Measurements from ENCODE around the gene SCD5. TPM values are rescaled to one million over a fixed set of nuclear protein-coding genes. Genes with fewer than 3 reads are reported as not detected.

SCD5 gene
- total RNA-seq, 1 experiment from 2014 or later: 16.3 TPM

GRCh38 chr4:82786828-82787227 is 11.8 kb downstream of the SCD5 start:
- CTCF ChIA-PET: no interaction called here
- no peak for TF ChIP-seq CTCF (IDR thresholded peaks at IDR 0.05; ENCODE audit: unreplicated experiment)
- BruUV-seq (replicated peaks): no TSS peak
- H3K27ac Mint-ChIP-seq (ENCODE audit: unreplicated experiment): no peak overlapping the region
- H3K27me3 Mint-ChIP-seq (ENCODE audit: unreplicated experiment): no peaks in the 10 kb centered on the region
- H3K36me3 Mint-ChIP-seq (ENCODE audit: insufficient read depth, unreplicated experiment): no peaks in the 10 kb centered on the region
- peaks cover 35% of the 10 kb centered on the region for H3K4me1 Mint-ChIP-seq (ENCODE audit: low read depth, unreplicated experiment)
- no peaks in the 10 kb centered on the region for H3K9me3 Mint-ChIP-seq (ENCODE audit: low read depth, unreplicated experiment)
- DNase-seq: no peak
- no peak overlapping the region for H3K4me3 Mint-ChIP-seq (ENCODE audit: low read depth, unreplicated experiment)
- intact Hi-C loops (cut with micrococcal nuclease; ENCODE audit: unreplicated experiment): no loop called here

- CTCF ChIA-PET: interaction anchor here (0.6 to 1.2 kb wide), 3 partner anchors 13 to 103 kb away, joined by 4 to 6 read pairs (median 5); partner anchors contain the start of gene SCD5
- TF ChIP-seq CTCF (IDR thresholded peaks at IDR 0.05; ENCODE audit: unreplicated experiment): no peak
- H3K36me3 Mint-ChIP-seq (ENCODE audit: insufficient read depth, unreplicated experiment): peaks cover 2% of the 10 kb centered on the region
- H3K4me1 Mint-ChIP-seq (ENCODE audit: low read depth, unreplicated experiment): peaks cover 37% of the 10 kb centered on the region
- no peaks in the 10 kb centered on the region for H3K27me3 Mint-ChIP-seq (ENCODE audit: unreplicated experiment)
- BruUV-seq (replicated peaks): no TSS peak
- intact Hi-C loops (cut with micrococcal nuclease; ENCODE audit: unreplicated experiment): no loop called here
- H3K27ac Mint-ChIP-seq (ENCODE audit: unreplicated experiment): peak overlapping the region; percentile 88
- peak; percentile 37 for DNase-seq
- H3K9me3 Mint-ChIP-seq (ENCODE audit: low read depth, unreplicated experiment): no peaks in the 10 kb centered on the region
- peak overlapping the region; percentile 33 for H3K4me3 Mint-ChIP-seq (ENCODE audit: low read depth, unreplicated experiment)
These were observed 12.8 kb downstream of the SCD5 start for GRCh38 chr4:82785611-82786400.

- no TSS peak for BruUV-seq (replicated peaks)
- DNase-seq: no peak
- H3K36me3 Mint-ChIP-seq (ENCODE audit: insufficient read depth, unreplicated experiment): peaks cover 7% of the 10 kb centered on the region
- no peaks in the 10 kb centered on the region for H3K9me3 Mint-ChIP-seq (ENCODE audit: low read depth, unreplicated experiment)
- H3K27me3 Mint-ChIP-seq (ENCODE audit: unreplicated experiment): no peaks in the 10 kb centered on the region
- CTCF ChIA-PET: interaction anchor here (0.6 to 1.2 kb wide), 2 partner anchors 14 to 323 kb away, joined by 6 read pairs; partner anchors contain the start of gene SCD5
- TF ChIP-seq CTCF (IDR thresholded peaks at IDR 0.05; ENCODE audit: unreplicated experiment): no peak
- H3K27ac Mint-ChIP-seq (ENCODE audit: unreplicated experiment): peak overlapping the region; percentile 88
- intact Hi-C loops (cut with micrococcal nuclease; ENCODE audit: unreplicated experiment): no loop called here
- peak overlapping the region; percentile 33 for H3K4me3 Mint-ChIP-seq (ENCODE audit: low read depth, unreplicated experiment)
- H3K4me1 Mint-ChIP-seq (ENCODE audit: low read depth, unreplicated experiment): peaks cover 45% of the 10 kb centered on the region
These were observed 13.7 kb downstream of the SCD5 start for GRCh38 chr4:82784681-82785610.

- no peaks in the 10 kb centered on the region for H3K27me3 Mint-ChIP-seq (ENCODE audit: unreplicated experiment)
- DNase-seq: no peak
- TF ChIP-seq CTCF (IDR thresholded peaks at IDR 0.05; ENCODE audit: unreplicated experiment): no peak
- no TSS peak for BruUV-seq (replicated peaks)
- CTCF ChIA-PET: no interaction called here
- no peak overlapping the region for H3K4me3 Mint-ChIP-seq (ENCODE audit: low read depth, unreplicated experiment)
- H3K9me3 Mint-ChIP-seq (ENCODE audit: low read depth, unreplicated experiment): no peaks in the 10 kb centered on the region
- intact Hi-C loops (cut with micrococcal nuclease; ENCODE audit: unreplicated experiment): no loop called here
- H3K36me3 Mint-ChIP-seq (ENCODE audit: insufficient read depth, unreplicated experiment): peaks cover 7% of the 10 kb centered on the region
- H3K27ac Mint-ChIP-seq (ENCODE audit: unreplicated experiment): no peak overlapping the region
- H3K4me1 Mint-ChIP-seq (ENCODE audit: low read depth, unreplicated experiment): peaks cover 54% of the 10 kb centered on the region
These were observed 15.8 kb downstream of the SCD5 start for GRCh38 chr4:82782626-82783345.
